GM18499 (cell line): ENCODE measurements around the gene NRAP.
A peak's percentile ranks its signal among the peaks of the same experiment; 100 is the strongest.
"Not testable (repeated sequence)": the region's sequence is repeated elsewhere in the genome, so short reads cannot be mapped to it uniquely, and the experiment has no call there.

Experiments
- ATAC-seq: cut with Tn5 transposase; IDR thresholded peaks from one replicate; pipeline ENCODE4 v1.9.1; 2021; ENCODE audit warnings: moderate number of reproducible peaks; ENCODE audit not compliant: insufficient read depth, unreplicated experiment

The NRAP gene

GRCh38 chr10:113686028-113686427, 22.2 kb upstream of the NRAP start:
- no peak for ATAC-seq

GRCh38 chr10:113683300-113683699, 19.5 kb upstream of the NRAP start:
- ATAC-seq: no peak

- ATAC-seq: peak; percentile 67
These were observed 18.0 kb upstream of the NRAP start for GRCh38 chr10:113681533-113682470.

- ATAC-seq: no peak
These were observed 16.6 kb upstream of the NRAP start for GRCh38 chr10:113680190-113681111.

DNA sequence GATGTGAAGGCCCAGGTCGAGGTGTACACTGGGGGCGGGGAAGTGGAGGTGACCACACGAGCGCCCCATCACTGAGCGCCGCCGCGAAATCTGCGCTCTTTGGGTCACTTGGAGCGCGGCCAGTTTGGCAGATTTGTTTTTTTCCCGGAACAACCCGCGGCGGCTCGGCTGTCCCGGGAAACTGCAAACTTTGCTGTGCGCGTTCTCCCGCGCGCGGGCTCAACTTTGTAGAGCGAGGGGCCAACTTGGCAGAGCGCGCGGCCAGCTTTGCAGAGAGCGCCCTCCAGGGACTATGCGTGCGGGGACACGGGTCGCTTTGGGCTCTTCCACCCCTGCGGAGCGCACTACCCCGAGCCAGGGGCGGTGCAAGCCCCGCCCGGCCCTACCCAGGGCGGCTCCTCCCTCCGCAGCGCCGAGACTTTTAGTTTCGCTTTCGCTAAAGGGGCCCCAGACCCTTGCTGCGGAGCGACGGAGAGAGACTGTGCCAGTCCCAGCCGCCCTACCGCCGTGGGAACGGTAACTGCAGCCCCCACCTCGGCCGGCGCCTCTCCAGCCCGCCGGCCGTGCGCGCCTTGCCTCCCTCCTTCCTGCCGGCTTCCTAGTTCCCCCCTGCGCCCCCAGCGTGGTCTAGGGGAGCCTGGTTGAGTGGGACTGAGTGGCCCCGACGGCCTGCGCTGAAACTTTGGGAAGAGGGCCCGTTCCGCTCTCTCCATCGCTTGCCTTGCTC, 15.8 kb upstream of the NRAP start, which contains the start of gene CASP7:
TSS of gene CASP7 (plus strand) at position 450 of the 727 bp plus-strand sequence. CDS start 17,582 bp downstream, outside the sequence.
- peak; percentile 37 for ATAC-seq

DNA sequence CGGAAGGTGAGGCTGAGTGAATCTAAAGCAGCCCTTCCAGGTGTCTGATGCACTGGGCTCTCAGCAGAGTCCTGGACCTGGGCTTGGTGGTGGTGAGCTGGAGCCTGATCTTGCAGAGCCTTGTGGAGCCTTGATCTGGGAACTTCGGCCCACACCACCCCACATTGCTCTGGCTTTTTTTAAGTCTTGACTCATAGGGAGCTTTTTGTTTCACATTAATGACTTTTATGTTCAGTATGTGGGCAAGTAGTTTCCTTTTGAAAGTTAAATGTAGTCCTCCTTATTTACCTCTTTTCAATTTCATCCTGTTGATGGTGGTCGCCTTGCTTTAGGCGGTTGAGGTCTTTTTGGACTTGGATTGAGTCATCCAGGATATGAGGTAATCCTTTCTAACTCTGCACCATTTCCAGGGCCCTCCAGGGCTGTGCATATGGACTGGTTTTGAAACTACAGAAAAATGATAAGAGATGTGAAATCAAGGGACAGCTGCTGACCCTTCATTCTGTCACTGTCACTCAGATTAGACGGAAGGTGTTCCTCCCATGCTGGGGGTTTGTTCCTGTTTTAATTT, 2.9 kb upstream of the NRAP start:
- ATAC-seq: no peak

DNA sequence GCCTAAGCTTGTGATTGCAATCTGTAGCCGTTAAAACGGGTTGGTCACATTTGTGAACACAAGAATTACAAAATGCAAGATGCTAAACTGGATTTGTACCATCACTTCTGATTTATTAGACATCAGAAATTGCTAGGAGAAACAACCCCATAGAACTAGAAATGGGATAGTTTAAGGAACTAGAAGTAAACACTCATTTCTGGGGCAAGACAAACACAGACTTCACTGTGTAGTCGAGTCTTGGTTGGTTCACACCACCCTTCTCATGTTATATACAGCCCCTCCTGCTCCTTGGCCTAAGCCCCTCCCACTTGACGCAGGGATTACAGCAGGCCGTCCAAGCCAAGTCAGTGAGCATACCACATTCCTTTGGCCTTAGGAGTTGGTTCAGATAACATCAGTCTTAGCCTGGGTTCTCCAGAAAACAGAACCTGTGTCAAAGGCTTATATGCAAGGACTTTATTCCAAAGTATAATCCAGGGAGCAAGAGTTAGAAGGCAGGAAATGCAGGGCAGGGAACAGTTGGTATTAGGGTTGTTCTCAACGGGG, 2.0 kb upstream of the NRAP start:
- ATAC-seq: no peak

DNA sequence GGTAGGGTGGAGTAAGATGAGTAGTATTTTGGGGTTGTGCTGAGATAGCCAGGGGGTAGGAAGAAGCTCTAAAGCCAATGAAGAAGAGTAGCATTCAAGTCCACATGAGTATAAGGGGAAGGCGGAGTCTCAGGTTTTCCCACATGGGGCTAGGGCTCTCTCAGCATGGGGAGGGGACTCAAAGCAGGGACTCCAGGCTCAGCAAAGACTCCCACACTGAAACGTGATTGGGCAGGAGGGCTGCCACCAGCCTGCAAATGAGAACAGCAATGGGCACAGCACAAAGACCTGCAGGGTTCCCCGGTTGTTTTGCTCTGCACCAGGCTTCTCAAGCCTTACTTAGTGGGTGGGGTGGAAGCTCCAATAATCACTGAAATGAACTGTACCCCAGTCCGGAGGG, 1.5 kb upstream of the NRAP start:
- ATAC-seq: no peak

- no peak for ATAC-seq
These were observed 699 bp downstream of the NRAP start for GRCh38 chr10:113663142-113663541.

GRCh38 chr10:113661332-113661731, 2.5 kb downstream of the NRAP start:
- ATAC-seq: no peak

DNA sequence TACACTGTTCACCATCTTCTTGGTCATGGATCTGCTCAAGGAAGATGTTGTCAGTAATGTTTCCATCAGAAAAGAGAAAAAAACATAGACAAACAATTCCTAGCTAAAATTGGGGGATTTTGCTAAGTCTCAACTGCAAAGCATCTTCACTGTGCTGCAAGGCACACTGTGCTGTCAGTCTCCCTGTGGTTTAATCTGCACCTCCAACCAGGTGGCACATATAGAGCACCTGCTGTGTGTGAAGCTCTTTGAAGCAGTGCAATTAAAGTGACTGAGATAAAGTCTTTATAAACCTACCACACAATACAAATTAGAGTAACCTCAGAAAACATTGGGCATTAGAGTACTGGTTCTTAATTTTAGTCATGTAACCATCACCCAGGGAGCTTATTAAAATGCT, 6.3 kb downstream of the NRAP start:
- ATAC-seq: no peak

DNA sequence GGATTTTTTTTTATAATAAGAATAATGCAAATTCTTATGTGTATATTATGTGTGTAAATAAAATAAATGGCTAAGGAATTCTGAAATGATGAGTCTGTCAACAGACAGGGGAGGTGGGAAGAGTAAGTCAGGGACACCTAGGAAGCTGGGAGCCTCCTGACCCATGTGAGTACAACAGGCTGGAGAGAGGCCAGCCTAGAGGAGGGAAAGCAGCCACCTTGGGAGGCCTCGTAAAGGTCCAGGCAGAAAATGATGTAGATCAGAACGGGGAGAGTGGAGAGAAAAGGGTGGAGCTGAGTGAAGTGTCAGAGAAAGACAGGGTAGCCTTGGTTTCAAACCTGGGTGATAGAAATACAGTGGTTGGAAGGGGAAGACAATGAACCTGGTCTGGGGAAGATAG, 6.9 kb downstream of the NRAP start:
- no peak for ATAC-seq

- not testable (repeated sequence) for ATAC-seq
These were observed 11.4 kb downstream of the NRAP start for GRCh38 chr10:113652456-113652855.

- ATAC-seq: no peak
These were observed 11.9 kb downstream of the NRAP start for GRCh38 chr10:113651898-113652297.

- no peak for ATAC-seq
These were observed 12.8 kb downstream of the NRAP start for GRCh38 chr10:113651021-113651420.

DNA sequence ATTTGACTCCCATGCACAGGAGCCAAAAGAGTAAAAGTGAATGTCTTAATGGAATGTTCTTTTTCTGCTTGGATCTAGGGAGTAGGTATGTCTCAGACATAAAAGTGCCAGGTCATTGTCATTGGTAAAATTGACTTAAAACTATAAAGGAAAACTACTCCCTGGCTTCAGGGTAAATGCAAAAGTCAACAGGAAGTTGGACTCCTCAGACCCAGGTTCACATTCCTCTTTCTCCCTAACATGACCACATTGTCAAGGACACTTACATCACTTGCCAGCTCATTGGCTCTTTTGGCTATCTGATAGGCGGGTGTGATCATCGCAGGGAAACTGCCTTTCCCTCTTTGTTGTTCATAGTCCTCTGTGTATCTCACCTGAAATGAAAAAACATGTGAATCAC, 13.7 kb downstream of the NRAP start:
- ATAC-seq: no peak

GRCh38 chr10:113648478-113648877, 15.4 kb downstream of the NRAP start:
- ATAC-seq: no peak

GRCh38 chr10:113647812-113648211, 16.0 kb downstream of the NRAP start:
- no peak for ATAC-seq

DNA sequence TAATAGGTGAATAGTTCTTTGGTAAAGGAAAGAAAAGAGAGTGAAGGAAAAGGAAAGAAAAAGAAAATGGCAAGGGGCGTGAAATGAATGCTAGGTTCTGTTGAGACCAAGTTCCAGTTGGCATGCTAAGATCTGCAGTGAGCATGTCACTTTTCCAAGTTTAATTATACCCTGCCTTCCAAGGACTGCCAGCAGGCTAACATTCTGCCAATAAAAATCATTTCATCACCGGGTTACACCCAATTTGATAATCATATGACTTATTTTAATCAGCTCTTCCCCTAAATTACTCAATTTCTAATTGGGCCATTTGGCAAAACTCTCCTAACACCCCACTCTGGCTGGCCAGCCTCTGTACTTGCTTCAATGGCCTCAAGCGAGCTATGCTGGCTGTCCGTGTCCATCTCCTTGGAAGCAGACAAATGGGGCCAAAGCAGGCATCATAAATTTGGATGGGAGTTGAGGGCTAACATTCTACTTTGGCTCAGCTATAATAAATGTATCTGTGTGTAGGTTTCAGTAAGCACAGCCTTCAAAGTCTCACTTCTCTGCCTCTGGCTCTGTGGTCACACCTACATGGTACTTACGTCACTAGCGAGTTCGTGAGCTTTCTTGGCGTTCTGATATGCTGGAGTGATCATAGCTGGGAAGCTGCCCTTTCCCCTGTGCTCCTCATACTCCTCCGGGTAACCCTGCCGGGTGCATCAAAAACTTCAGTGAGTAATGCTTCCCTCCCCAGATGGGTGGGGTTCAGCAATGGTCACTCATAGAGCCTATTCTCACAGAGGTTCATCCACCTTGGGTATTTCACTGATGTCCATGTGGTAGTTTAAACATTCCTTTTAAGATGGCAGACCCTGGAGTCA, 17.3 kb downstream of the NRAP start:
- no peak for ATAC-seq
